Left hindlimb (tissue), 1 donor: Measurements from ENCODE around the gene ARMC6.
"Not testable (repeated sequence)": the region's sequence is repeated elsewhere in the genome, so short reads cannot be mapped to it uniquely, and the experiment has no call there.

ENCODE experiments used
- DNase-seq: peaks from one replicate; pipeline ENCODE4 v3.0.0-alpha.2; 2018

Gene ARMC6

GRCh38 chr19:19077103-19077502, 43.7 kb downstream of the ARMC6 start:
- no peak for DNase-seq

GRCh38 chr19:19078801-19079200, 45.4 kb downstream of the ARMC6 start:
- DNase-seq, result no peak

GRCh38 chr19:19079571-19079970, 46.2 kb downstream of the ARMC6 start:
- DNase-seq, result no peak

GRCh38 chr19:19081642-19082151, 48.3 kb downstream of the ARMC6 start:
- no peak for DNase-seq

GRCh38 chr19:19083413-19084178, 50.2 kb downstream of the ARMC6 start:
- no peak for DNase-seq

GRCh38 chr19:19087676-19088075, 54.3 kb downstream of the ARMC6 start:
- DNase-seq, result no peak

- DNase-seq, result no peak
These were observed 61.1 kb downstream of the ARMC6 start for GRCh38 chr19:19094513-19094912.

- DNase-seq, result no peak
These were observed 62.3 kb downstream of the ARMC6 start for GRCh38 chr19:19095691-19096090.

GRCh38 chr19:19096641-19097627, 63.5 kb downstream of the ARMC6 start:
- DNase-seq, result no peak

GRCh38 chr19:19098084-19098702, 64.8 kb downstream of the ARMC6 start:
- DNase-seq, result no peak

- DNase-seq, result no peak
These were observed 65.6 kb downstream of the ARMC6 start for GRCh38 chr19:19098703-19099632.

- no peak for DNase-seq
These were observed 68.1 kb downstream of the ARMC6 start for GRCh38 chr19:19101540-19101939.

- DNase-seq, result not testable (repeated sequence)
These were observed 69.2 kb downstream of the ARMC6 start for GRCh38 chr19:19102566-19102965.

- DNase-seq, result no peak
These were observed 69.8 kb downstream of the ARMC6 start for GRCh38 chr19:19103167-19103566.

- peak; percentile 83 for DNase-seq
These were observed 72.1 kb downstream of the ARMC6 start for GRCh38 chr19:19105365-19106055.

- peak; percentile 67 for DNase-seq
These were observed 72.7 kb downstream of the ARMC6 start for GRCh38 chr19:19106056-19106551.

GRCh38 chr19:19106938-19107337, 73.5 kb downstream of the ARMC6 start:
- DNase-seq, result not testable (repeated sequence)

GRCh38 chr19:19107654-19108053, 74.3 kb downstream of the ARMC6 start:
- DNase-seq, result no peak
